ENCODE data around the gene PBX3.

DNA sequence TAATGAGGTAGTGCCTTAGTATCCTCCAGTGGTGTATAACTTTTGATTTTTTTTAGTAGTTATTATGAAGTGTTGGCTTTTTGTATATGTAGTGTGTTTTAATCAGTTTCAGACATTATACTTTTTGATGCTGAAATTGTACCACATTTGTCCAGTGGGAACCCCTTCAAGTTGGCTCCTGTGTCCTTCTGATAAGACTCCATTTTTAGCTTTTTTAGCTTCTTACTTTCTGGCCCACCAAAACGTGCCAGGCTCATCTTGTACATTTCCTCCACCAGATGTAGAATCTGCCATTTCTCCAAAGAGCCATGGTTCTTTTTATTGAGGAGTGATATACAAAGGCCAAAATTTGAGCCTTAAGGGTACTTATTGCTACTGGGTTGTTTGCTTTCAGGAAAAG lies 84.4 kb downstream of the PBX3 start:
- TF ChIP-seq, protein P1, sequence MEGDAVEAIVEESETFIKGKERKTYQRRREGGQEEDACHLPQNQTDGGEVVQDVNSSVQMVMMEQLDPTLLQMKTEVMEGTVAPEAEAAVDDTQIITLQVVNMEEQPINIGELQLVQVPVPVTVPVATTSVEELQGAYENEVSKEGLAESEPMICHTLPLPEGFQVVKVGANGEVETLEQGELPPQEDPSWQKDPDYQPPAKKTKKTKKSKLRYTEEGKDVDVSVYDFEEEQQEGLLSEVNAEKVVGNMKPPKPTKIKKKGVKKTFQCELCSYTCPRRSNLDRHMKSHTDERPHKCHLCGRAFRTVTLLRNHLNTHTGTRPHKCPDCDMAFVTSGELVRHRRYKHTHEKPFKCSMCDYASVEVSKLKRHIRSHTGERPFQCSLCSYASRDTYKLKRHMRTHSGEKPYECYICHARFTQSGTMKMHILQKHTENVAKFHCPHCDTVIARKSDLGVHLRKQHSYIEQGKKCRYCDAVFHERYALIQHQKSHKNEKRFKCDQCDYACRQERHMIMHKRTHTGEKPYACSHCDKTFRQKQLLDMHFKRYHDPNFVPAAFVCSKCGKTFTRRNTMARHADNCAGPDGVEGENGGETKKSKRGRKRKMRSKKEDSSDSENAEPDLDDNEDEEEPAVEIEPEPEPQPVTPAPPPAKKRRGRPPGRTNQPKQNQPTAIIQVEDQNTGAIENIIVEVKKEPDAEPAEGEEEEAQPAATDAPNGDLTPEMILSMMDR (IDR thresholded peaks at IDR 0.05; ENCODE audit: low read depth, low read length, poor library complexity, severe bottlenecking) = no peak
- TF ChIP-seq EZH2phosphoT487 (IDR thresholded peaks at IDR 0.05; ENCODE audit: borderline replicate concordance, low read length) = no peak
